ENCODE measurements around the gene GAB2. TPM values are rescaled to one million over a fixed set of nuclear protein-coding genes. Genes with fewer than 3 reads are reported as not detected.

GAB2 gene
- total RNA-seq, 4 donors from 2014 or later = 13.4 to 28.4 (median 19.8) TPM

GRCh38 chr11:78400116-78400515 is 17.5 kb downstream of the GAB2 start:
- WGBS = 91% methylated on average over 1 of the region's 1 CpG
- no peaks in the 10 kb centered on the region for H3K36me3 ChIP-seq

GRCh38 chr11:78399136-78399535 is 18.5 kb downstream of the GAB2 start:
- 85% methylated on average over 4 of the region's 4 CpGs for WGBS
- no peak overlapping the region for H3K27ac ChIP-seq
- no peaks in the 10 kb centered on the region for H3K36me3 ChIP-seq
- no peak for TF ChIP-seq CTCF (IDR thresholded peaks at IDR 0.05)
- DNase-seq (ENCODE audit: low spot score in 2 of 2) = no peak
- no peaks in the 10 kb centered on the region for H3K9me3 ChIP-seq
- no peaks in the 10 kb centered on the region for H3K27me3 ChIP-seq
- peaks cover 3% of the 10 kb centered on the region for H3K4me1 ChIP-seq
- no peak overlapping the region for H3K4me3 ChIP-seq

More at GRCh38 chr11:78400116-78400515, 17.5 kb downstream of the GAB2 start:
- H3K4me1 ChIP-seq = peaks cover 3% of the 10 kb centered on the region
- TF ChIP-seq POLR2A (IDR thresholded peaks at IDR 0.05) (no peak), CTCF (IDR thresholded peaks at IDR 0.05) (no peak), EP300 (IDR thresholded peaks at IDR 0.05) (no peak), POLR2AphosphoS5 (IDR thresholded peaks at IDR 0.05) (no peak)
- no peak overlapping the region for H3K27ac ChIP-seq
- DNase-seq (ENCODE audit: low spot score in 2 of 2) = no peak
- no peaks in the 10 kb centered on the region for H3K9me3 ChIP-seq
- no peak overlapping the region for H3K4me3 ChIP-seq
- no peaks in the 10 kb centered on the region for H3K27me3 ChIP-seq

GRCh38 chr11:78398715-78399114 is 18.9 kb downstream of the GAB2 start:
- Histone ChIP-seq H3K27me3 (no peaks in the 10 kb centered on the region), H3K27ac (no peak overlapping the region), H3K36me3 (no peaks in the 10 kb centered on the region), H3K4me1 (peaks cover 3% of the 10 kb centered on the region), H3K4me3 (no peak overlapping the region), H3K9me3 (no peaks in the 10 kb centered on the region)
- 74% methylated on average over 1 of the region's 1 CpG for WGBS
- TF ChIP-seq EP300 (IDR thresholded peaks at IDR 0.05) (no peak), CTCF (IDR thresholded peaks at IDR 0.05) (no peak), POLR2A (IDR thresholded peaks at IDR 0.05) (no peak), POLR2AphosphoS5 (IDR thresholded peaks at IDR 0.05) (no peak)
- no peak for DNase-seq (ENCODE audit: low spot score in 2 of 2)

GRCh38 chr11:78397398-78397797 is 20.2 kb downstream of the GAB2 start:
- H3K36me3 ChIP-seq = no peaks in the 10 kb centered on the region
- TF ChIP-seq CTCF (IDR thresholded peaks at IDR 0.05) = no peak
- TF ChIP-seq EP300 (IDR thresholded peaks at IDR 0.05) = no peak
- no peak for TF ChIP-seq POLR2AphosphoS5 (IDR thresholded peaks at IDR 0.05)
- TF ChIP-seq POLR2A (IDR thresholded peaks at IDR 0.05) = no peak
- 79% methylated on average over 3 of the region's 3 CpGs for WGBS
- no peak overlapping the region for H3K4me3 ChIP-seq
- H3K9me3 ChIP-seq = no peaks in the 10 kb centered on the region
- no peak overlapping the region for H3K27ac ChIP-seq
- DNase-seq (ENCODE audit: low spot score in 2 of 2) = no peak
- H3K4me1 ChIP-seq = peaks cover 3% of the 10 kb centered on the region
- no peaks in the 10 kb centered on the region for H3K27me3 ChIP-seq

- TF ChIP-seq POLR2AphosphoS5 (IDR thresholded peaks at IDR 0.05) (no peak), EP300 (IDR thresholded peaks at IDR 0.05) (no peak), CTCF (IDR thresholded peaks at IDR 0.05) (no peak), POLR2A (IDR thresholded peaks at IDR 0.05) (no peak)
- 93% methylated on average over 1 of the region's 1 CpG for WGBS
- Histone ChIP-seq H3K27me3 (no peaks in the 10 kb centered on the region), H3K4me3 (no peak overlapping the region), H3K36me3 (no peaks in the 10 kb centered on the region), H3K27ac (no peak overlapping the region), H3K9me3 (no peaks in the 10 kb centered on the region), H3K4me1 (peaks cover 3% of the 10 kb centered on the region)
- no peak for DNase-seq (ENCODE audit: low spot score in 2 of 2)
Observed at GRCh38 chr11:78395597-78395996, 22.0 kb downstream of the GAB2 start.

Measured in suprapubic skin (tissue), 4 donors.